Cortex of kidney (tissue), 1 donor: ENCODE data around the gene NUP188.
"Not testable (repeated sequence)": the region's sequence is repeated elsewhere in the genome, so short reads cannot be mapped to it uniquely, and the experiment has no call there.

Source experiments
- DNase-seq: peaks from one replicate; lab custom pipeline; 2025; lab: John Stamatoyannopoulos, UW

Gene NUP188

DNA sequence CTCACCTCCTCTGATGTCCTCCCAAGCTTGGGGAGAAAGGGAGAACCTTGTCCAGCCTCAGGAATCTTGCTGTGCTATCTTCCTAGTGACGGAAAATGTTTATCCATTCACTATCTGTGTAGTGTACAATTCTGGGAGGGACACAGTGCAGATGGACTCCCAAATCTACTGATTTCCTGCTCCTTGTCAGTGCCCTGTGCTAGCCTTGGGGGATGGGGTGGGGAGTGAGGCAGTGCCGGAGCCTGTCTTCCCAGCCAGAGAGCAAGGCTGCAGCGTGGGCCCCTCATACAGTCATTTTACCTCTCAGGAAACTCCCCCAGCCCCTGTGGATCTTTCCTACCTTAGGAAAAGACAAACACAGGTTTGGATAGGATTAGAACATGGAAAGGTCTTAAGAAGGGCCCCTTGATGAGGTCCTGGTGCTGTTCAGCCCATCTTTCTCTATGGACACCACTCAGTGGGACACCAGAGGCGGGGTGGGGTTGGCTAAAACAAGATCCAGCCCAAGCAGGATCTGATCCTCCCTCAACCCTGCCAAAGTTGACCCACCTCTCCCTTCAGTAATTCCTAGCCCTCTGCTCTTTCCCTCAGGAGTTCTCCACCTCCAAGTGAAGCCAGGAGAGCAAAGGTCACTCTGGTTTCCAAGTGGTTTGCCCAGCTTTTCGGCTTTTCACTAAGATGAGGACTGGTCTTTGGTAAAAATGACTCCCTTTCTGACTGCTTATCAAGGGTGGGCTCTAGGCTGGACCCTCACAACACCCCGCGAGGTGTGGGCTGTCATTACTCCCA, 3.5 kb upstream of the NUP188 start:
- DNase-seq, result no peak

DNA sequence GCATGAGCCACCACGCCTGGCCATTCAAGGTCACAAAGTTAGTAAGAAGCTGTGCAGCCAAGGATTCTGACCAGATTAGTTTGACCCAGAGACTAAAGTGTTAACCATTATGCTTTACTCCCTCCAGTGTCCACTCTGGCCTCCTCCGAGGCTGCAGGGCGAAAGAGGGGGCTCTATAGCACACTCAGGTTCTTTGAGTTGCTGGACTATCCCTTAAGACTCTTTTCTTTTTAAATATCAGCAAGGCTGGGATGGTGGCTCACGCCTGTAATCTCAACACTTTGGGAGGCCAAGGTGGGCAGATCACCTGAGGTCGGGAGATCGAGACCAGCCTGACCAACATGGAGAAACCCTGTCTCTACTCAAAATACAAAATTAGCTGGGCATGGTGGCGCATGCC, 2.5 kb upstream of the NUP188 start:
- not testable (repeated sequence) for DNase-seq

DNA sequence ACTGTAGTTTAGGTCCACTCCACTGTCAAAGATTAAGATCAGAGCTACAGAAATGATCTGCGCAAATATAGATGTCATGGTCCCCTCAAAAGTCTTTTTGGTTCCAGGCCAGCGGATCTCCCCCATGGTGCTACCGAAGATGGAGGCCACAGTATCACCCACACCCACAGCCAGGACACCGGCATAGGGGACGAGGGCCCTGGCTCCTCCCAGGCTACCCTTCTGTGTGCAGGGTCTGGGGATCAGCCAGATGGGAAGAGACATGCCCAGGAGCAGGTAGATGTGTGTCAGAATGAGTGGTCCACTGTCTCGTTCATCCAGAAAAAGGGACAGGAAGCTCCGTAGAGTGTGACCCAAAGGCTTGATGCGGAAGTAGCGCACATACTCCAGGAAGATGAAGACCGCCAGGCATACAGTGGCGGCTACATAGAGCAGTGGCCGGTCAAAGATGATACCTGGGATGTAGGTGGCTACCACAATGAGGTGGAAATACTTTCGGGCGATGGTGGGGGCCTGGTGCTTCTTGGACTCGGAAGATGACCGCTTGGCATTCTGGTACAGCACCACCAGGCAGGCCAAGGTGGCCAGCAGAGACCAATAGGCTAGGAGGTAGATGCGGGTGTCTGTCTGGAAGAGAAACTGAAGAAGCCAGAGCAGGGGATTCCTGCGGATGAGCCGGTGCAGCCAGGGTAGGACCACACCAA, 1.5 kb upstream of the NUP188 start:
- no peak for DNase-seq

DNA sequence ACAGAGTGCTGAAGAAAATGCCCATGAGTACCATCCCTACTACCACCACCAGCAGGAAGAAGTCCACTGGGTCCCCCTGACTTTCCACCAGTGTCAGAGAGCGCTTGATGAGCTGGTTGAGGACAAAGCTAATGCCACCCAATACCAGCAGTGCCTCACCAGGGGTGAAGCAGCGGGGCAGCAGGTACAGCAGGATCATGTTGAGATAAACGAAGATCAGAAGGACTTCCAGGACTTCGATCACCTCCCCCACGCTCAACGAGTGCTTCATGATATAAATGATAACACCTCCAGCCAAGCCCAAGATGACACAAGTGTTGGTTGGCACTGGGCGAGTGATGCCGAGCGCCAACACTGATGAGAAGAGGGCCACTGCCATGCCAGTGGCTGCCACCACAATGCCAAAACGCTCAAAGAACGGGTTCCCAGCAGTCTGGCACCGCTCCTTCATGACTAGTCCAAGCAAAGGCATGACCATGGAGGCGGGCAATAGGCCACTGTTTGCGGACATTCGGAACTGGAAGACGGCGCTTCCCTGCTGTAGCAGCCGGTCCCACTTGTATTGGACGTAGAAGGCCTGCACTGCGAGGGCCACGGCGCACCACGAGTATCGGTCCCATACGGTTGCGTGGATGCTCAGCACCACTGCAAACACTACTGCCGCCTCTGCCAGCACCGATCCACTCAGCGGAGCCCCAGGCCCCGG, 775 bp upstream of the NUP188 start:
- no peak for DNase-seq

DNA sequence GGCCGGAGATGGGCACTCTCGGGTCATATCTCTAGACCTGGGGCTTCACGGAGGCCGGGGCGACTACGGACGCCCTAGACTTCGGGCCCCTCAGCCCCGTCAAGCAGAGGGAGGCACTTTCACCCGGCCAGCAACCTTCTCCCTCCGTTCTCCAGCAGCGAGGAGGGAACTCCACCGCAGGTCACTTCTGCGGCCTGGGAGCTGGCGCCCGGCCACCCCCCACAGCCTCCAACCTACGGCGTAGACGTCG, 297 bp upstream of the NUP188 start:
- no peak for DNase-seq

DNA sequence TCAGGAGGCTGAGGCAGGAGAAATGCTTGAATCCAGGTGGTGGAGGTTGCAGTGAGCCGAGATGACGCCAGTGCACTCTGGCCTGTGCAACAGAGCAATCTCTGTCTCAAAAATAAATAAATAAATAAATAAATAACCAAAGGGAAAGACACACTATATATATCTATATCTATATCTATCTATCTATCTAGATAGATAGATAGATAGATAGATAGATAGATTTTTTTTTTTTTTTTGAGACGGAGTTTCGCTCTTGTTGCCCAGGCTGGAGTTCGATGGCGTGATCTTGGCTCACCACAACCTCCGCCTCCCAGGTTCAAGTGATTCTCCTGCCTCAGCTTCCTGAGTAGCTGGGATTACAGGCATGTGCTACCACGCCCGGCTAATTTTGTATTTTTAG, 13.9 kb downstream of the NUP188 start:
- DNase-seq, result not testable (repeated sequence)

DNA sequence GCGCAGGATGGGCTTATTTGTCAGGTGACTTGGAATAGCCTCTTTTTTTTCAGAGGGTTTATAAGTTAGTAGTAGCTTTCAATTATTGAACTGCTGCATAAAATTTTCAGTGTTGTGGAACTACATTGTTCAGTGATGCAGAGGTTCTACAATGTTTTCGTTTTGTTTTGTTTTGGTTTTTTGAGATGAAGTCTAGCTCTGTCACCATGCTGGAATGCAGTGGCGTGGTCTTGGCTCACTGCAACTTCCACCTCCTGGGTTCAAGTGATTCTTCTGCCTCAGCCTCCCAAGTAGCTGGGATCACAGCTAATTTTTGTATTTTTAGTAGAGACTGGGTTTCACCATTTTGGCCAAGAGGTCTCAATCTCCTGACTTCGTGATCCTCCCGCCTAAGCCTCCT, 22.0 kb downstream of the NUP188 start:
- DNase-seq, result no peak

DNA sequence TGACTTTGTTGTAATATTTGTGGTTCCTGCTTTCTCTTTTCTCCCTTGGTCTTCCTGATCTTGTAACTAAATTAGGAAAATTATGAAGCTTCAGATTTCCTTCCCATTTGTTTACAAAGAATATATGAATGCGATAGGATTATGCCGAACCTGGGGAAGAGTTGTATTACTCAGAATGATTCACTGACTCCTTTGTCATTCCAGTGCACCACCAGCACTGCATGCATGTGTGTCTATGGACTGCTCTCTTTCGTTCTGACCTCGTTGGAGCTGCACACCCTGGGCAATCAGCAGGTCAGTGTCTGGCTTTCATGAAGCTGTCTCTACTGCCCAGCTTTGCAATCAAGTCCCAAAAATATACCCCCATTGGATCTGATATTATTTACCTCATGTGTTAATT, 25.5 kb downstream of the NUP188 start:
- no peak for DNase-seq

DNA sequence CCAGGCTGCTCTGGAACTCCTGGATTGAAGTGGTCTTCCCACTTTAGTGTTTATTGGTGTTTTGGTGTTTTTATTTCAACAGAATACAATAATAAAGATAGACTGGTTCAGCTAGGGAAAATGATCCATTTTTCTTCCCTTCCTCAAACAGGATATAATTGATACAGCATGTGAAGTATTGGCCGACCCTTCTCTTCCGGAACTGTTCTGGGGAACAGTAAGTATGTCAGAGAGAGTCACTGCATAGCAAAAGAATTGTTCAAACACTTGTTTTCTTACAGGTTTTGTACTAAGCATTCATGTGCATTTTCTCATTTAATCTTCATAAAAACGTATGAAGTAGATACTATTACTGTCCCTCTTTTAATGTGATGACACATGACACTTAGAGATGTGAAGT, 31.6 kb downstream of the NUP188 start:
- no peak for DNase-seq

DNA sequence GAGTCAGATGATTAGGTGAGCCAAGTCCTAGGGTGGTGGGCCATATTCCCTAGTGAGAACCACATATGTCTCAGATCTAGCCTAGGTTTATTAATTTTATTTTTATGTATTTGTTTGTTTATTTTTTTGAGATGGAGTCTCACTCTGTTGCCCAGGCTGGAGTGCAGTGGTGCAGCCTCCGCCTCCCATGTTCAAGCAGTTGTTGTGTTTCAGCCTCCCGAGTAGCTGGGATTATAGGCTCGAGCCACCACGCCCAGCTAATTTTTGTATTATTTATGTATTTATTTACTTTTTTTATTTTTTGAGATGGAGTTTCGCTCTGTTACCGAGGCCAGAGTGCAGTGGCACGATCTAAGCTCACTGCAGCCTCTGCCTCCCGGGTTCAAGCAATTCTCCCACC, 36.0 kb downstream of the NUP188 start:
- no peak for DNase-seq

DNA sequence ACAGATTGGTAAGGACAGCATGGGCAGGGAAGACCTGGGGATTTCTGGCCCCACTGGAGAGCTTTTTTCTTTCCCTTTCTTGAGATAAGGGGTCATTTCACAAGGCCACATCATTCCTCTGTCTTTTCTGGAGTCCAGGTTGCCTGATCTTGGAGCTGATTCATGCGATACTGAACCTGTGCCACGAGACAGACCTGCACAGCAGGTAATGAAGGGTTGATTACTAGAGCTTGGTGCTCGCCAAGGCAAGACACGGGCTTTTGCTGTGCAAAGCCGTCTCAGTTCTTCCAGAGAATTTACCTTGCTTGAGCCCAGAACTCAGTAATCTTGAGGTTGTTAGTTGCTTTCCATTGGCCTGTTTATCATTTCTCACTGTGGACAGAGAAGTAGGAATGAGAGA, 39.2 kb downstream of the NUP188 start:
- no peak for DNase-seq

DNA sequence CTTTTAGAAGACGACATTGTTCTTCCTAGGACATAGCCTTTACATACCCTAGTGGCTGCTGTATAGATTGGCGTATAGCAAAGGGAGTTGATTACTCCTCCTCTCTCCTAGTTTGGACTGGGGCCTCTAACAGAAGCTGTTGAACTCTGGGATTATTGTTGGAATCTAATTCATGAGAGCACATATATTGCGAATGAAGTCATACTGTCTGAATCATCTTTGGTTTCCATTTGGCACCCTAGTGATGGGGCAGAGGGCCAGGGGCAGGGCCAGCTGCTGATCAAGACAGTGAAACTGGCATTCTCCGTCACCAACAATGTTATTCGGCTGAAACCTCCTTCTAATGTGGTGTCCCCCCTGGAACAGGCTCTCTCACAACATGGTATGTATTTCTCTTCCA, 40.3 kb downstream of the NUP188 start:
- no peak for DNase-seq

DNA sequence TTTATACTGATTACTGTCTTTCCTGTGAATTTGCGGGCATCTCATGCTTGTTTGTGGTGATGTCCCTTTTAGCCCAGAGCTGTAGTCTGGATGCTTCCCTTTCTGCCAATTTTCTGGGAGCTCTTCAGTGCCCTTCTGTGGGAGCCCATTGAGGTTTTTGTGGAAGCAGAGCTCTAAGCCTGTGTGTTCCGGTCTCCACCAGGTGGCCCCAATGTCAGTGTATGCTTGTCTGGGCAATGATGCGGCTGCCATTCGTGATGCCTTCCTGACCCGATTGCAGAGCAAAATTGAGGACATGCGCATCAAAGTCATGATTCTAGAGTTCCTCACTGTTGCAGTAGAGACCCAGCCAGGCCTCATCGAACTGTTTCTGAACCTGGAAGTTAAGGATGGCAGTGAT, 45.5 kb downstream of the NUP188 start:
- no peak for DNase-seq

DNA sequence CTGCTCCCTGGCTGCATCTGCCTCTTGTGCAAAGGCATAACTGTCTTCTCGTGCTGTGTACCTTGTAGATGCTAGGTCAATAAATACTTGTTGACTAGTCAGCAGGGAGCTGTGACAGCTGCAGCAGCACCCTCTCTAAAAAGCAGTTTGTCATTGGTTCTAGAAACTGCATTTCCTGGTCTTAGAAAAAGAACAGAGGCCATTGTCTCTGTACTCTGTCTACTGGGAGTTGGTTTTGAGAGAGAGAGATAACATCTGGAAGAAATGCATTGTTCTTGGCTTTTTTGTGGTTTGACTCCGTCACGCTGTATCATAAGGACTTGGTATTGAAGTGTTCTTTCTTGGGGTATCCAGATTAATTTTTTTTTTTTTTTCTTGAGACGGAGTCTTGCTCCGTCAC, 48.3 kb downstream of the NUP188 start:
- no peak for DNase-seq

DNA sequence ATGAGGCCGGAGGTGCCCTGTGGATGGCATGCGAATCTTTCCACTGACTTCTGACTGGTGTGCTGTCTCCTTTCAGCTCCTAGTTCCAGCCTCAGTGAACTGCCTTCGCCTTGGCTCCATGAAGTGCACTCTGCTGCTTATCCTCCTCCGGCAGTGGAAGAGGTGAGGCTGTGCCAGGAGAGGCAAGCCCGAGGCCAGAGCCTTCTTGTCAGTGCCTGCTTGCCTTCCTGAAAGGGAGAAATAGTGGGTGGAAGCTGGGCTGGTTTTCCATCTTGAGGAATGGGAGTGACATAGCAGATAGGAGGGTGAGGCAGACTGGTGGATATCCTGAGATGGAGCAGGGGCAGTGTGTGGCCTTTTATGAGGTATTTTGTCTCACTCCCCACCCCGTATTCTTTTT, 51.0 kb downstream of the NUP188 start:
- DNase-seq, result no peak

DNA sequence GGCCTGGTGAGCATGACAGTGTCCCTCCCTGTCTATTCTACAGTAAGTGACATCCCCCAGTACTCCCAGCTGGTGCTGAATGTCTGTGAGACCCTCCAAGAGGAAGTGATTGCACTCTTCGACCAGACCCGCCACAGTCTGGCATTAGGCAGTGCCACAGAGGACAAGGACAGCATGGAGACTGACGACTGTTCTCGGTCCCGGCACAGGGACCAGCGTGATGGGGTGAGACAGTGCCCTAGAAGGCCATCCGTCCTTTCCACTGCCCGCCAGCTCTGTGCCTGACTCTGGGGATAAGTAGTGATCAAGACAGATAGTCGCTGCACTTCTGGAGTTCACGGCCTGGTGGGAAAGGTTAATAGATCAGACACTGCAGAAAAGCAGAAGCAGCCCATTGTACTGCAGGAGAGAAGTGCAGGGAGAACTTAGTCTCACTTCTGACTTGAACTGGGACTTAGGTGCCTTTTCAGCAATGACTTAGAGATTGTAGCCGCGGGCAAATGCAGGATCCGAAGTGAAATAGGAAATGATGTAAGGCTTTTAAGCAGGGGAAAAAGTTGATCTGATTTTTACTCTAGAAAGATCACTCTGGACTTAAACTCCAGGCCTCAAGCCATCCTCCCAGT, 52.2 kb downstream of the NUP188 start:
- no peak for DNase-seq

DNA sequence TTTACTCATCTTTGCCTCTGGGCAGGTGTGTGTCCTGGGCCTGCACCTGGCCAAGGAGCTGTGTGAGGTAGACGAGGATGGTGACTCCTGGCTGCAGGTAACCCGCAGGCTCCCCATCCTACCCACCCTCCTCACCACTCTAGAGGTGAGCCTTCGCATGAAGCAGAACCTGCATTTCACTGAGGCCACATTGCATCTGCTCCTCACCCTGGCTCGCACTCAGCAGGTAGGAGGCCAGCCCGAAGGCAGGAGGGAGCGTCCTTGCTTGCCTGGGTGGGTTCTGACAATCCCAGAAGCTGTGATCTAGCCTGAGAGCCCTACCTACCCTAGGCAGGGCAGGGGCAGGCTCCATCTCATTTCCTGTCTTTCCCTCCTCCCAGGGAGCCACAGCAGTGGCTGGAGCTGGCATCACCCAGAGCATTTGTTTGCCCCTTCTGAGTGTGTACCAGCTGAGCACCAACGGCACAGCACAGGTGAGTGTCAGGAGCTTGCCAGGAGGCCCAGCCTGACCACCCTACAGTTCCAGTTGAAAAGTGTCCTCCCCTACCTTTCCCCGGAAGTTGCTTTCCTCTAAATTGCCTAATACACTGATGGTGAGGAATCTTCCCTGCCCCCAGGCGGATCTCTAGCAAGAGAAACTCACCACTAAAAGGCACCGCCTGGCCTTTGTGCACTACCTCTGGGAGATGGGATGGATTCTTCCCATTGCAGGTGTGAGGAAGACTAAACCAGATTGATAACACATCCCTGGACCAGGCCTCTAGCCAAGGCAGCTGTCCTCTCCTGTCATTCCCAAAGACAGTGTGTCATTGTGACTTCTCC, 54.2 kb downstream of the NUP188 start:
- no peak for DNase-seq

DNA sequence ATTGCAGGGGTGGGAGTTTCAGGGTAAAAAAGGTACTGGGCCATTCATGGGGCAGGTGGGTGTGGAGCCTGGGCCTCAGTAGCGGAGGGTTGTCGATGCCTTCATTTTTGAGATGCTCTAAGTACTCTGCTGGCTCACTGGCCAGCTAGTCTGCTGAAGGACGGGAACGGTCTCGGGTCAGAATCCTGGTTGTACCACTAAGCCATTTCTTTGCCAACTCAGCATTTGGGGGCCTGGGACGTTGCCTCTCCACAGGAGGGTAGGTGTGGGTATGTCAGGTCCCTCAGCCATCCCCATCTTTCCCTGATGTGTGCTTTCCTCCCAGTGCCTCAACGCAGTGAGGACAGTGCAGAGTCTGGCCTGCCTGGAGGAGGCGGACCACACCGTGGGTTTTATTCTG, 55.5 kb downstream of the NUP188 start:
- DNase-seq, result no peak

DNA sequence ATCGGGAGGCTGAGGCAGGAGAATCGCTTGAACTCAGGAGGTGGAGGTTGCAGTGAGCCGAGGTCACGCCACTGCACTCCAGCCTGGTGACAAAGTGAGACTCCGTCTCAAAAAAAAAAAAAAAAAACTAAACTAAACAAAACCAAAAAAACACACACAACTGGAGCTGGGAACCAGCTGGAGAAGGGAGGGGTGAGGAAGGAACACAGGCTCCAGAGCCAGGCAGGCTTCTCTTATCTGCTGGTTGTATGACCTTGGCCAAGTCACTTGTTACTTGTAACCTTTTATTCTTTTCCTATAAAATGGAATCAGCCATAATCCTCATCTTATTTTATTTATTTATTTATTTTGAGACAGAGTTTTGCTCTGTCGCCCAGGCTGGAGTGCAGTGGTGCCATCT, 56.7 kb downstream of the NUP188 start:
- DNase-seq, result not testable (repeated sequence)

DNA sequence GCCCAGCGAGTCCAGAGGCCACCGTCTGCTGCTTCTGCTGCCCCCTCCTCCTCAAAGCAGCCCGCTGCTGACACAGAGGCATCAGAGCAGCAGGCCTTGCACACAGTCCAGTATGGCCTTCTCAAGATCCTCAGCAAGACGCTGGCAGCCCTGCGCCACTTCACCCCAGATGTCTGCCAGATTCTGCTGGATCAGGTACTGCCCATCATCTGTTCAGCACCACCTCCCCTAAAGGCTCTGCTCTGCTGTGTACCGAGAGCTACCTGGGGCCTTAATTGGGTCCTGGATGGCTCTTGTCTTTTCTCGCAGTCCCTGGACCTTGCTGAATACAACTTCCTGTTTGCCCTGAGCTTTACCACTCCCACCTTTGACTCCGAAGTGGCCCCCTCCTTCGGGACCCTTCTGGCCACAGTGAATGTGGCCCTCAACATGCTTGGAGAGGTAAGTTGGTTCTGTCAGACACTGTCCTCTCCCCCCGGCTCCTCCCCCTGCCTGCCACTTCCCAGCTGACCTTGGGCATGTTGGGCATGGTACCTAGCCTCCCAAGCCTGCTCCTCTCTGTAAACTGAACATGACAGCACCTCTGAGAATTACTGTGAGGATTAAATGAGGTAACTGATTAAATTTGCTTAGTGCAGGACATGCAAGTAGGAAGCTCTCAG, 58.0 kb downstream of the NUP188 start:
- DNase-seq, result no peak

DNA sequence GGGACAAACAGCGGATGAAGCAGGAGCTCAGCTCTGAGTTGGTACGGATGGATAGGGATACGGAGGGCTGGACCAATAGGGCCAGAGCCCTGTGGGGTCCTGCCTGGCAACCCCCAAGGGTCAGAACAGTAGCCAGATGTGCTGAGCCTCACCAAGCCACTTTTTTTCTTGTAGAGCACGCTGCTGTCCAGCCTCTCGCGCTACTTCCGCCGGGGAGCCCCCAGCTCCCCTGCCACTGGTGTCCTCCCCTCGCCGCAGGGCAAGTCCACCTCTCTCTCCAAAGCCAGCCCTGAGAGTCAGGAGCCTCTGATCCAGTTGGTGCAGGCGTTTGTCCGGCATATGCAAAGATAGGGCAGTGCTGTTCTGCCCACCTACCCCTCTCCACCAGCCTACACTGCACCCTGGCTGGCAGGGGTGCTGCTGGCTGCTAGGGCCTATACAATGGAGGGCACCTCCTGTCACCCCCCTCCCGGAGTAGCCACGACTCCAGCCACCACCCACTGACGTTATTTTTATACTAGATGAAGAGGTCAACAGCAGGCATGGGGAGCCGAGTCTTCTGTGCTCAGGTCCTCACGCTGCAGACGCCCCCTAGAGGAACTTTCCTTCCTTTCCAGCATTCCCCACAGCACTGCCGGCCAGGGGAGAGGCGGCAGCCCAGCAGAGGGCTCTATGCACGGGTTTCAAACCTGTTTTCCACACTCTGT, 59.0 kb downstream of the NUP188 start:
- DNase-seq, result no peak
